Gastrocnemius medialis (tissue), 4 donors: Measurements from ENCODE around the gene MPPED1. TPM values are rescaled to one million over a fixed set of nuclear protein-coding genes. Genes with fewer than 3 reads are reported as not detected.

Experiments
- ATAC-seq, 2 donors: fragments of 150-250 bp; one replicate each; pipeline ENCODE4 v1.9.1; 2016
- DNase-seq, 2 donors: peaks; one replicate each; pipeline ENCODE4 v3.0.0-alpha.2; 2019
- H3K27ac ChIP-seq, 4 donors: fragments of 200-600 bp; sonication (generic); 1 replicate in 1 of 4; 2 replicates in 3 of 4; pipeline ENCODE4 v1.5.1; 2016 to 2018; ENCODE audit warnings: mild to moderate bottlenecking in 2 of 4, moderate library complexity in 1 of 4
- H3K27me3 ChIP-seq, 3 donors: fragments of 200-600 bp; sonication (generic) in 2 of 3; 1 replicate in 1 of 3; 2 replicates in 2 of 3; pipeline versions ENCODE4 v1.5.1 to v1.6.0; 2016 to 2019; ENCODE audit warnings: mild to moderate bottlenecking in 1 of 3, moderate library complexity in 1 of 3
- H3K36me3 ChIP-seq, 2 donors: fragments of 200-600 bp; sonication (generic) in 1 of 2; one replicate each; pipeline ENCODE4 v1.5.1; 2017 to 2018
- H3K4me1 ChIP-seq, 2 donors: fragments of 200-600 bp; sonication (generic) in 1 of 2; one replicate each; pipeline ENCODE4 v1.5.1; 2016 to 2017; ENCODE audit warnings: mild to moderate bottlenecking in 2 of 2
- H3K4me3 ChIP-seq, 4 donors: fragments of 200-600 bp; sonication (generic) in 3 of 4; 1 replicate in 1 of 4; 2 replicates in 3 of 4; pipeline ENCODE4 v1.5.1; 2016 to 2019; ENCODE audit warnings: mild to moderate bottlenecking in 2 of 4
- H3K9me3 ChIP-seq, 3 donors: fragments of 200-600 bp; sonication (generic) in 2 of 3; 1 replicate in 1 of 3; 2 replicates in 2 of 3; pipeline ENCODE4 v1.5.1; 2016 to 2019
- CTCF ChIP-seq, 5 experiments: fragments of 450-650 bp in 3 of 5; fragments of 200-600 bp in 2 of 5; sonication (generic) in 2 of 5; IDR thresholded peaks in 4 of 5; conservative IDR thresholded peaks in 1 of 5; 1 replicate in 4 of 5; 2 replicates in 1 of 5; pipeline ENCODE4 v1.5.1; 2016 to 2019; ENCODE audit warnings: antibody characterized with exemption in 5 of 5, mild to moderate bottlenecking in 3 of 5, moderate library complexity in 3 of 5
- POLR2A ChIP-seq, 2 donors: fragments of 450-650 bp; IDR thresholded peaks; one replicate each; pipeline ENCODE4 v1.6.1; 2017; ENCODE audit warnings: antibody characterized with exemption in 2 of 2, mild to moderate bottlenecking in 2 of 2, moderate library complexity in 2 of 2
- in situ Hi-C, 4 donors: fragments of 200-750 bp; cut with MboI; loops; one replicate each; pipeline versions ENCODE4 v1.15.0 to v1.8.0; 2017; ENCODE audit warnings: low sequenced_read_pairs in 4 of 4
- intact Hi-C: fragments of 100-400 bp; cut with DNase I; formaldehyde crosslinking; loops from one replicate; pipeline ENCODE4 v1.15.1; 2023; ENCODE audit warnings: low total_unique reads
- total RNA-seq, 4 donors: library from RNA; depleted of rRNA; stranded (reverse); fragments of >200 nt; gene quantifications; one replicate each; pipeline versions ENCODE4 v1.1.0 to v1.2.3, GENCODE V29; 2016

Gene MPPED1
- total RNA-seq, 4 donors from 2014 or later: not detected

GRCh38 chr22:43485502-43486089 lies 73.8 kb downstream of the MPPED1 start:
- TF ChIP-seq POLR2A (IDR thresholded peaks at IDR 0.05): no peak
- no peak for TF ChIP-seq CTCF (IDR thresholded peaks at IDR 0.05 in 4 of 5, conservative IDR thresholded peaks at IDR 0.05 in 1 of 5)
- no peak overlapping the region for H3K4me3 ChIP-seq
- intact Hi-C loops (no loop called here), in situ Hi-C loops (no loop called here)
- no peaks in the 10 kb centered on the region for H3K4me1 ChIP-seq
- no peaks in the 10 kb centered on the region for H3K36me3 ChIP-seq
- H3K27ac ChIP-seq: no peak overlapping the region
- H3K27me3 ChIP-seq: peaks cover 2 to 22% (median 5%) of the 10 kb centered on the region in 3 donors
- DNase-seq (no peak), ATAC-seq (no peak)
- no peaks in the 10 kb centered on the region for H3K9me3 ChIP-seq

GRCh38 chr22:43487311-43488030 lies 75.7 kb downstream of the MPPED1 start:
- ATAC-seq: no peak
- no peak overlapping the region for H3K27ac ChIP-seq
- H3K4me1 ChIP-seq: no peaks in the 10 kb centered on the region
- in situ Hi-C loops: no loop called here
- H3K27me3 ChIP-seq: peaks cover 2 to 20% (median 5%) of the 10 kb centered on the region in 3 donors
- intact Hi-C loops: no loop called here
- no peak for TF ChIP-seq POLR2A (IDR thresholded peaks at IDR 0.05)
- TF ChIP-seq CTCF (IDR thresholded peaks at IDR 0.05 in 4 of 5, conservative IDR thresholded peaks at IDR 0.05 in 1 of 5): no peak
- H3K36me3 ChIP-seq: no peaks in the 10 kb centered on the region
- H3K4me3 ChIP-seq: no peak overlapping the region
- no peaks in the 10 kb centered on the region for H3K9me3 ChIP-seq
- no peak for DNase-seq

- intact Hi-C loops (no loop called here), in situ Hi-C loops (no loop called here)
- ATAC-seq (no peak), DNase-seq (no peak)
- Histone ChIP-seq H3K27ac (no peak overlapping the region), H3K27me3 (peaks cover 2 to 19% (median 5%) of the 10 kb centered on the region in 3 donors), H3K4me3 (no peak overlapping the region), H3K9me3 (no peaks in the 10 kb centered on the region), H3K36me3 (no peaks in the 10 kb centered on the region), H3K4me1 (no peaks in the 10 kb centered on the region)
- TF ChIP-seq CTCF (IDR thresholded peaks at IDR 0.05 in 4 of 5, conservative IDR thresholded peaks at IDR 0.05 in 1 of 5): no peak
- TF ChIP-seq POLR2A (IDR thresholded peaks at IDR 0.05): no peak
Observed at GRCh38 chr22:43488031-43488866, 76.4 kb downstream of the MPPED1 start.

GRCh38 chr22:43488937-43489336 lies 77.1 kb downstream of the MPPED1 start:
- no peak overlapping the region for H3K27ac ChIP-seq
- no peak overlapping the region for H3K4me3 ChIP-seq
- no peaks in the 10 kb centered on the region for H3K9me3 ChIP-seq
- H3K36me3 ChIP-seq: no peaks in the 10 kb centered on the region
- intact Hi-C loops: no loop called here
- H3K4me1 ChIP-seq: no peaks in the 10 kb centered on the region
- TF ChIP-seq POLR2A (IDR thresholded peaks at IDR 0.05): no peak
- no peak for TF ChIP-seq CTCF (IDR thresholded peaks at IDR 0.05 in 4 of 5, conservative IDR thresholded peaks at IDR 0.05 in 1 of 5)
- H3K27me3 ChIP-seq: peaks cover 2 to 16% (median 2%) of the 10 kb centered on the region in 3 donors
- in situ Hi-C loops: no loop called here
- DNase-seq: no peak
- ATAC-seq: no peak
